NK-92 (cell line): Measurements from ENCODE around the gene RANBP3L.

Source experiments
- DNase-seq: peaks from one replicate; lab custom pipeline; 2025; ENCODE audit not compliant: unreplicated experiment; lab: John Stamatoyannopoulos, UW

RANBP3L gene

GRCh38 chr5:36246036-36246800, 55.5 kb downstream of the RANBP3L start:
- DNase-seq, result no peak

GRCh38 chr5:36244076-36244475, 57.6 kb downstream of the RANBP3L start:
- DNase-seq, result no peak

GRCh38 chr5:36243653-36244052, 58.0 kb downstream of the RANBP3L start:
- no peak for DNase-seq

- no peak for DNase-seq
Observed at GRCh38 chr5:36242534-36243485, 58.9 kb downstream of the RANBP3L start.

- DNase-seq, result peak; percentile 73
Observed at GRCh38 chr5:36241631-36242533, 59.8 kb downstream of the RANBP3L start, which contains the start of gene NADK2. Gene NADK2, minus strand, starts transcription at chr5:36241925. Its CDS starts 127 bp downstream, at chr5:36241798.

GRCh38 chr5:36240779-36241630, 60.7 kb downstream of the RANBP3L start:
- no peak for DNase-seq

- no peak for DNase-seq
Observed at GRCh38 chr5:36239370-36240293, 62.1 kb downstream of the RANBP3L start.

GRCh38 chr5:36238502-36239295, 63.0 kb downstream of the RANBP3L start:
- DNase-seq, result no peak

GRCh38 chr5:36237751-36238150, 64.0 kb downstream of the RANBP3L start:
- no peak for DNase-seq

GRCh38 chr5:36236801-36237200, 64.9 kb downstream of the RANBP3L start:
- DNase-seq, result no peak

- no peak for DNase-seq
Observed at GRCh38 chr5:36232533-36232932, 69.2 kb downstream of the RANBP3L start.

- no peak for DNase-seq
Observed at GRCh38 chr5:36230151-36230790, 71.4 kb downstream of the RANBP3L start.

GRCh38 chr5:36228505-36228904, 73.2 kb downstream of the RANBP3L start:
- no peak for DNase-seq

GRCh38 chr5:36227046-36227445, 74.7 kb downstream of the RANBP3L start:
- DNase-seq, result no peak

- DNase-seq, result no peak
Observed at GRCh38 chr5:36222620-36223019, 79.1 kb downstream of the RANBP3L start.

GRCh38 chr5:36217988-36218387, 83.7 kb downstream of the RANBP3L start:
- no peak for DNase-seq

GRCh38 chr5:36217567-36217966, 84.1 kb downstream of the RANBP3L start:
- no peak for DNase-seq

GRCh38 chr5:36215910-36216309, 85.8 kb downstream of the RANBP3L start:
- no peak for DNase-seq
